COLO668 (cell line): ENCODE measurements around the gene GYS2.

ENCODE experiments used
- DNase-seq: peaks from one replicate; lab custom pipeline; 2025; ENCODE audit not compliant: unreplicated experiment; lab: John Stamatoyannopoulos, UW

The GYS2 gene

GRCh38 chr12:21553329-21553675 is 51.3 kb downstream of the GYS2 start:
- DNase-seq: no peak

- DNase-seq: no peak
Measured at GRCh38 chr12:21552635-21553328, 51.9 kb downstream of the GYS2 start.

- DNase-seq: no peak
Measured at GRCh38 chr12:21551841-21552465, 52.7 kb downstream of the GYS2 start.

- no peak for DNase-seq
Measured at GRCh38 chr12:21547437-21547836, 57.2 kb downstream of the GYS2 start.

- DNase-seq: no peak
Measured at GRCh38 chr12:21546716-21547115, 57.9 kb downstream of the GYS2 start.

- no peak for DNase-seq
Measured at GRCh38 chr12:21545557-21545956, 59.1 kb downstream of the GYS2 start.

- no peak for DNase-seq
Measured at GRCh38 chr12:21543151-21543550, 61.5 kb downstream of the GYS2 start.

- DNase-seq: no peak
Measured at GRCh38 chr12:21542403-21542802, 62.2 kb downstream of the GYS2 start.

- DNase-seq: peak; percentile 69
Measured at GRCh38 chr12:21541773-21542172, 62.9 kb downstream of the GYS2 start.

GRCh38 chr12:21539797-21540196 is 64.8 kb downstream of the GYS2 start:
- peak; percentile 23 for DNase-seq

GRCh38 chr12:21538061-21538653 is 66.5 kb downstream of the GYS2 start:
- no peak for DNase-seq

- no peak for DNase-seq
Measured at GRCh38 chr12:21529456-21529855, 75.2 kb downstream of the GYS2 start.

- no peak for DNase-seq
Measured at GRCh38 chr12:21528953-21529352, 75.7 kb downstream of the GYS2 start.

GRCh38 chr12:21527451-21528180 is 77.0 kb downstream of the GYS2 start:
- peak; percentile 82 for DNase-seq

GRCh38 chr12:21526721-21527345 is 77.8 kb downstream of the GYS2 start:
- DNase-seq: peak; percentile 7

GRCh38 chr12:21526053-21526452 is 78.6 kb downstream of the GYS2 start, which contains the start of gene SPX:
Gene SPX (plus strand): TSS chr12:21526296. CDS start chr12:21526473, 177 bp downstream.
- no peak for DNase-seq

- DNase-seq: no peak
Measured at GRCh38 chr12:21523148-21523547, 81.5 kb downstream of the GYS2 start.

GRCh38 chr12:21521541-21521940 is 83.1 kb downstream of the GYS2 start:
- DNase-seq: no peak

GRCh38 chr12:21518451-21518850 is 86.2 kb downstream of the GYS2 start:
- no peak for DNase-seq

GRCh38 chr12:21516281-21516680 is 88.4 kb downstream of the GYS2 start:
- no peak for DNase-seq

- DNase-seq: no peak
Measured at GRCh38 chr12:21509768-21510167, 94.9 kb downstream of the GYS2 start.
